OCI-LY1 (cell line): ENCODE data around the gene LUC7L2.
A peak's percentile ranks its signal among the peaks of the same experiment; 100 is the strongest.

Source experiments
- H2AFZ ChIP-seq: fragments of 200-600 bp; sonication (generic), shearing (Covaris generic); 2 replicates; pipeline ENCODE4 v1.6.0; 2014; ENCODE audit warnings: antibody characterized with exemption, mild to moderate bottlenecking, low read length
- H3F3A ChIP-seq: fragments of 200-600 bp; sonication (generic), shearing (Covaris generic); 2 replicates; pipeline ENCODE4 v1.6.0; 2014; ENCODE audit warnings: mild to moderate bottlenecking, antibody characterized with exemption, low read length, moderate library complexity; ENCODE audit not compliant: insufficient read depth
- H3K27ac ChIP-seq: fragments of 200-600 bp; sonication (generic); 2 replicates; pipeline ENCODE4 v1.5.1; 2014; ENCODE audit warnings: low read length, mixed run types, mild to moderate bottlenecking, low read depth; ENCODE audit not compliant: poor library complexity, severe bottlenecking
- H3K27me3 ChIP-seq: fragments of 200-600 bp; sonication (generic); 2 replicates; pipeline ENCODE4 v1.6.0; 2014; ENCODE audit warnings: antibody characterized with exemption, mild to moderate bottlenecking, low read length, moderate library complexity; ENCODE audit not compliant: insufficient read depth
- H3K36me3 ChIP-seq: fragments of 200-600 bp; sonication (generic); 2 replicates; pipeline ENCODE4 v1.6.1; 2014; ENCODE audit warnings: mild to moderate bottlenecking, antibody characterized with exemption, low read length, moderate library complexity, mixed read lengths; ENCODE audit not compliant: insufficient read depth
- H3K4me1 ChIP-seq: fragments of 200-600 bp; sonication (generic); 2 replicates; pipeline ENCODE4 v1.5.1; 2014; ENCODE audit warnings: mild to moderate bottlenecking, low read length, moderate library complexity; ENCODE audit not compliant: insufficient read depth, severe bottlenecking
- H3K4me2 ChIP-seq: fragments of 200-600 bp; sonication (generic), shearing (Covaris generic); 2 replicates; pipeline ENCODE4 v1.6.1; 2014; ENCODE audit warnings: low read length
- H3K4me3 ChIP-seq: fragments of 200-600 bp; sonication (generic); 2 replicates; pipeline ENCODE4 v1.5.1; 2014; ENCODE audit warnings: low read length, low read depth, mild to moderate bottlenecking, mixed read lengths; ENCODE audit not compliant: poor library complexity, severe bottlenecking
- H3K79me2 ChIP-seq: fragments of 200-600 bp; shearing (Covaris generic); 2 replicates; pipeline ENCODE4 v1.6.1; 2016; ENCODE audit warnings: mixed run types, low read length, mixed read lengths; ENCODE audit not compliant: insufficient read depth
- H3K9ac ChIP-seq: fragments of 200-600 bp; sonication (generic), shearing (Covaris generic); 2 replicates; pipeline ENCODE4 v1.6.1; 2014; ENCODE audit warnings: mild to moderate bottlenecking, low read length, mixed read lengths
- H3K9me2 ChIP-seq: fragments of 200-600 bp; sonication (generic), shearing (Covaris generic); 2 replicates; pipeline ENCODE4 v1.6.1; 2014; ENCODE audit warnings: low read depth, mild to moderate bottlenecking, low read length, mixed read lengths
- H3K9me3 ChIP-seq: fragments of 200-600 bp; shearing (Covaris generic); 2 replicates; pipeline ENCODE4 v1.6.1; 2014; ENCODE audit warnings: low read length, mixed read lengths
- H4K20me1 ChIP-seq: fragments of 200-600 bp; sonication (generic), shearing (Covaris generic); 2 replicates; pipeline ENCODE4 v1.6.0; 2016; ENCODE audit warnings: mild to moderate bottlenecking, low read length; ENCODE audit not compliant: insufficient read depth
- CTCF ChIP-seq: fragments of 200-600 bp; sonication (generic), shearing (Covaris generic); IDR thresholded peaks from 2 replicates; pipeline ENCODE4 v1.5.1; 2017; ENCODE audit warnings: mild to moderate bottlenecking, antibody characterized with exemption, low read length, moderate library complexity, mixed read lengths
- EZH2 ChIP-seq: fragments of 200-600 bp; sonication (generic), shearing (Covaris generic); IDR thresholded peaks from 2 replicates; pipeline ENCODE4 v1.8.0; 2017; ENCODE audit warnings: borderline replicate concordance, mixed run types, mild to moderate bottlenecking, antibody characterized with exemption, low read length, moderate library complexity, mixed read lengths

Gene LUC7L2

GRCh38 chr7:139360210-139360947, 685 bp downstream of the LUC7L2 start:
- H3K9me3 ChIP-seq: no peaks in the 10 kb centered on the region
- H4K20me1 ChIP-seq: peaks cover 4% of the 10 kb centered on the region; the same call in 1 of the 2 replicates
- peak overlapping the region; percentile 93 for H3K27ac ChIP-seq
- peaks cover 31% of the 10 kb centered on the region for H3K36me3 ChIP-seq
- peaks cover 32% of the 10 kb centered on the region for H3K4me1 ChIP-seq
- no peaks in the 10 kb centered on the region for H3K9me2 ChIP-seq
- H3K79me2 ChIP-seq: peaks cover 50% of the 10 kb centered on the region
- peak overlapping the region; percentile 77 for H3K4me2 ChIP-seq
- H3K9ac ChIP-seq: peak overlapping the region; percentile 96
- peaks cover 14% of the 10 kb centered on the region; the same call in 1 of the 2 replicates for H3F3A ChIP-seq
- no peak for TF ChIP-seq EZH2
- TF ChIP-seq CTCF: no peak
- H3K4me3 ChIP-seq: peak overlapping the region; percentile 89
- H2AFZ ChIP-seq: no peak overlapping the region
- no peaks in the 10 kb centered on the region for H3K27me3 ChIP-seq

- Histone ChIP-seq H2AFZ (no peak overlapping the region), H3K4me1 (peaks cover 32% of the 10 kb centered on the region), H4K20me1 (peaks cover 4% of the 10 kb centered on the region; the same call in 1 of the 2 replicates), H3K9me2 (no peaks in the 10 kb centered on the region), H3K4me3 (peak overlapping the region; percentile 89), H3K9ac (peak overlapping the region; percentile 96), H3K27me3 (no peaks in the 10 kb centered on the region), H3F3A (0 out of 2 replicates have a peak, but pooled peaks cover 9% of the 10 kb centered on the region), H3K4me2 (peak overlapping the region; percentile 77), H3K27ac (peak overlapping the region; percentile 93), H3K9me3 (no peaks in the 10 kb centered on the region), H3K79me2 (peaks cover 56% of the 10 kb centered on the region), H3K36me3 (peaks cover 36% of the 10 kb centered on the region)
- TF ChIP-seq EZH2: no peak
- no peak for TF ChIP-seq CTCF
Measured at GRCh38 chr7:139360948-139361307, 1.2 kb downstream of the LUC7L2 start.

- peak overlapping the region; percentile 93 for H3K27ac ChIP-seq
Measured at GRCh38 chr7:139361523-139361922, 1.8 kb downstream of the LUC7L2 start.

More at GRCh38 chr7:139361523-139361922, 1.8 kb downstream of the LUC7L2 start:
- Histone ChIP-seq H3K4me3 (peak overlapping the region; percentile 89), H2AFZ (no peak overlapping the region), H3K4me2 (peak overlapping the region; percentile 77), H3K27me3 (no peaks in the 10 kb centered on the region), H3K4me1 (peaks cover 32% of the 10 kb centered on the region), H4K20me1 (peaks cover 6% of the 10 kb centered on the region), H3K79me2 (peaks cover 62% of the 10 kb centered on the region), H3K9me2 (no peaks in the 10 kb centered on the region), H3F3A (0 out of 2 replicates have a peak, but pooled peaks cover 9% of the 10 kb centered on the region), H3K36me3 (peaks cover 42% of the 10 kb centered on the region), H3K9ac (peak overlapping the region; percentile 96), H3K9me3 (no peaks in the 10 kb centered on the region)
- TF ChIP-seq CTCF: no peak
- TF ChIP-seq EZH2: no peak
